Measurements from ENCODE around the gene ZP2. TPM values are rescaled to one million over a fixed set of nuclear protein-coding genes. Genes with fewer than 3 reads are reported as not detected.
"Not testable (repeated sequence)": the region's sequence is repeated elsewhere in the genome, so short reads cannot be mapped to it uniquely, and the experiment has no call there.

ZP2 gene
- not detected in 2 replicates for total RNA-seq

GRCh38 chr16:21211486-21211885, at the start of gene ZP2:
TSS of gene ZP2 (minus strand) at chr16:21211574. CDS start at chr16:21211547, 27 bp downstream.
- DNase-seq (ENCODE audit: extremely low read depth, low read depth, low spot score) = no peak

GRCh38 chr16:21257284-21257683, 45.9 kb upstream of the ZP2 start:
- DNase-seq (ENCODE audit: extremely low read depth, low read depth, low spot score) = no peak

GRCh38 chr16:21256636-21257035, 45.3 kb upstream of the ZP2 start:
- DNase-seq (ENCODE audit: extremely low read depth, low read depth, low spot score) = no peak

- no peak for DNase-seq (ENCODE audit: extremely low read depth, low read depth, low spot score)
These were observed 42.1 kb upstream of the ZP2 start for GRCh38 chr16:21253470-21253869.

GRCh38 chr16:21250072-21250923, 38.9 kb upstream of the ZP2 start:
- no peak for DNase-seq (ENCODE audit: extremely low read depth, low read depth, low spot score)

GRCh38 chr16:21248179-21248578, 36.8 kb upstream of the ZP2 start:
- DNase-seq (ENCODE audit: extremely low read depth, low read depth, low spot score) = not testable (repeated sequence)

- no peak for DNase-seq (ENCODE audit: extremely low read depth, low read depth, low spot score)
These were observed 33.3 kb upstream of the ZP2 start for GRCh38 chr16:21244518-21245215.

GRCh38 chr16:21242756-21243155, 31.4 kb upstream of the ZP2 start:
- DNase-seq (ENCODE audit: extremely low read depth, low read depth, low spot score) = no peak

GRCh38 chr16:21239646-21240045, 28.3 kb upstream of the ZP2 start:
- DNase-seq (ENCODE audit: extremely low read depth, low read depth, low spot score) = no peak

GRCh38 chr16:21236831-21237230, 25.5 kb upstream of the ZP2 start:
- DNase-seq (ENCODE audit: extremely low read depth, low read depth, low spot score) = no peak

GRCh38 chr16:21235199-21235585, 23.8 kb upstream of the ZP2 start:
- DNase-seq (ENCODE audit: extremely low read depth, low read depth, low spot score) = no peak

- DNase-seq (ENCODE audit: extremely low read depth, low read depth, low spot score) = no peak
These were observed 22.3 kb upstream of the ZP2 start, which contains the start of gene ANKS4B for GRCh38 chr16:21233521-21234150. TSS of gene ANKS4B (plus strand) at chr16:21233699. CDS start at chr16:21233738, 39 bp downstream.

- no peak for DNase-seq (ENCODE audit: extremely low read depth, low read depth, low spot score)
These were observed 21.7 kb upstream of the ZP2 start for GRCh38 chr16:21233045-21233520.

GRCh38 chr16:21228361-21228872, 17.0 kb upstream of the ZP2 start:
- no peak for DNase-seq (ENCODE audit: extremely low read depth, low read depth, low spot score)

- DNase-seq (ENCODE audit: extremely low read depth, low read depth, low spot score) = no peak
These were observed 16.5 kb upstream of the ZP2 start for GRCh38 chr16:21227866-21228265.

- DNase-seq (ENCODE audit: extremely low read depth, low read depth, low spot score) = no peak
These were observed 15.4 kb upstream of the ZP2 start for GRCh38 chr16:21226749-21227148.

- no peak for DNase-seq (ENCODE audit: extremely low read depth, low read depth, low spot score)
These were observed 13.4 kb upstream of the ZP2 start for GRCh38 chr16:21224800-21225199.

GRCh38 chr16:21223787-21224186, 12.4 kb upstream of the ZP2 start:
- DNase-seq (ENCODE audit: extremely low read depth, low read depth, low spot score) = no peak

- DNase-seq (ENCODE audit: extremely low read depth, low read depth, low spot score) = no peak
These were observed 11.3 kb upstream of the ZP2 start for GRCh38 chr16:21222495-21223337.

- DNase-seq (ENCODE audit: extremely low read depth, low read depth, low spot score) = no peak
These were observed 8.2 kb upstream of the ZP2 start for GRCh38 chr16:21219551-21219950.
